HEK293T (cell line): ENCODE data around the gene CYP1B1.
A peak's percentile ranks its signal among the peaks of the same experiment; 100 is the strongest.
"Not testable (repeated sequence)": the region's sequence is repeated elsewhere in the genome, so short reads cannot be mapped to it uniquely, and the experiment has no call there.

ENCODE experiments used
- CTCF ChIA-PET: fragments of 350-600 bp; formaldehyde crosslinking; extraction: SDS; loops from one replicate; lab custom pipeline; 2021; ENCODE audit warnings: antibody characterized with exemption, inconsistent platforms; lab: Yijun Ruan, JAX
- POLR2A ChIA-PET: fragments of 350-600 bp; formaldehyde crosslinking; extraction: SDS; loops from one replicate; lab custom pipeline; 2020; ENCODE audit warnings: antibody characterized with exemption, inconsistent platforms; lab: Yijun Ruan, JAX
- DNase-seq: peaks from one replicate; pipeline ENCODE4 v3.0.0; 2012; ENCODE audit warnings: mixed read lengths; ENCODE audit errors: extremely low spot score
- ARNT ChIP-seq: fragments of 450-650 bp; IDR thresholded peaks from 2 replicates; pipeline ENCODE4 v1.6.1; 2017; ENCODE audit warnings: mild to moderate bottlenecking
- BHLHE40 ChIP-seq: fragments of 450-650 bp; IDR thresholded peaks from 2 replicates; pipeline ENCODE4 v1.6.1; 2016; ENCODE audit warnings: mild to moderate bottlenecking, moderate library complexity, borderline replicate concordance
- CTBP1 ChIP-seq: fragments of 450-650 bp; IDR thresholded peaks from 2 replicates; pipeline ENCODE4 v1.6.1; 2016; ENCODE audit warnings: borderline replicate concordance
- ELF4 ChIP-seq: fragments of 450-650 bp; IDR thresholded peaks from 2 replicates; pipeline ENCODE4 v1.6.1; 2017; ENCODE audit warnings: antibody characterized with exemption
- FOXA1 ChIP-seq: fragments of 450-650 bp; IDR thresholded peaks from 2 replicates; pipeline ENCODE4 v1.6.1; 2016; ENCODE audit warnings: mild to moderate bottlenecking
- FOXK2 ChIP-seq: fragments of 450-650 bp; IDR thresholded peaks from 2 replicates; pipeline ENCODE4 v1.6.1; 2016; ENCODE audit warnings: mild to moderate bottlenecking
- FOXM1 ChIP-seq: fragments of 450-650 bp; IDR thresholded peaks from 2 replicates; pipeline ENCODE4 v1.6.1; 2017; ENCODE audit warnings: mild to moderate bottlenecking, borderline replicate concordance
- HDGF ChIP-seq: fragments of 450-650 bp; IDR thresholded peaks from 2 replicates; pipeline ENCODE4 v1.6.1; 2017; ENCODE audit warnings: antibody characterized with exemption, borderline replicate concordance
- L3MBTL2 ChIP-seq: fragments of 450-650 bp; conservative IDR thresholded peaks from 2 replicates; pipeline ENCODE4 v1.6.1; 2016; ENCODE audit warnings: mild to moderate bottlenecking
- LEF1 ChIP-seq: fragments of 450-650 bp; IDR thresholded peaks from 2 replicates; pipeline ENCODE4 v1.6.1; 2017; ENCODE audit warnings: mild to moderate bottlenecking, borderline replicate concordance
- NFRKB ChIP-seq: fragments of 450-650 bp; IDR thresholded peaks from 2 replicates; pipeline ENCODE4 v1.6.1; 2016; ENCODE audit warnings: mild to moderate bottlenecking, moderate library complexity
- SP1 ChIP-seq: fragments of 450-650 bp; IDR thresholded peaks from 2 replicates; pipeline ENCODE4 v1.6.1; 2017
- SUZ12 ChIP-seq: fragments of 450-650 bp; IDR thresholded peaks from 2 replicates; pipeline ENCODE4 v1.6.1; 2016; ENCODE audit warnings: mild to moderate bottlenecking
- TARDBP ChIP-seq: fragments of 450-650 bp; IDR thresholded peaks from 2 replicates; pipeline ENCODE4 v1.6.1; 2016
- ZNF384 ChIP-seq: fragments of 450-650 bp; IDR thresholded peaks from 2 replicates; pipeline ENCODE4 v1.6.1; 2016
- TF ChIP-seq, protein P1 (sequence below): fragments of 450-650 bp; IDR thresholded peaks from 2 replicates; pipeline ENCODE4 v1.6.1; 2016

The CYP1B1 gene

GRCh38 chr2:38120829-38121228 is 44.9 kb upstream of the CYP1B1 start:
- no peak for DNase-seq
- no peak for TF ChIP-seq L3MBTL2
- TF ChIP-seq ARNT, result no peak
- no peak for TF ChIP-seq FOXA1
- no peak for TF ChIP-seq TARDBP
- no peak for TF ChIP-seq LEF1
- no peak for TF ChIP-seq SP1
- no peak for TF ChIP-seq BHLHE40
- POLR2A ChIA-PET, result no interaction called here
- CTCF ChIA-PET, result interaction anchor here (0.9 to 1.0 kb wide), 2 partner anchors 45 to 154 kb away, joined by 3 read pairs; partner anchors contain the start of gene CYP1B1

- no peak for DNase-seq
- ChIA-PET POLR2A (no interaction called here), CTCF (interaction anchor here (0.9 to 1.0 kb wide), 2 partner anchors 44 to 154 kb away, joined by 3 read pairs; partner anchors contain the start of gene CYP1B1)
- TF ChIP-seq HDGF, result no peak
- TF ChIP-seq, protein P1, sequence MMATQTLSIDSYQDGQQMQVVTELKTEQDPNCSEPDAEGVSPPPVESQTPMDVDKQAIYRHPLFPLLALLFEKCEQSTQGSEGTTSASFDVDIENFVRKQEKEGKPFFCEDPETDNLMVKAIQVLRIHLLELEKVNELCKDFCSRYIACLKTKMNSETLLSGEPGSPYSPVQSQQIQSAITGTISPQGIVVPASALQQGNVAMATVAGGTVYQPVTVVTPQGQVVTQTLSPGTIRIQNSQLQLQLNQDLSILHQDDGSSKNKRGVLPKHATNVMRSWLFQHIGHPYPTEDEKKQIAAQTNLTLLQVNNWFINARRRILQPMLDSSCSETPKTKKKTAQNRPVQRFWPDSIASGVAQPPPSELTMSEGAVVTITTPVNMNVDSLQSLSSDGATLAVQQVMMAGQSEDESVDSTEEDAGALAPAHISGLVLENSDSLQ, result no peak
- TF ChIP-seq BHLHE40, result no peak
- TF ChIP-seq FOXM1, result no peak
- no peak for TF ChIP-seq ARNT
- no peak for TF ChIP-seq FOXK2
- no peak for TF ChIP-seq LEF1
- no peak for TF ChIP-seq CTBP1
These were observed 44.3 kb upstream of the CYP1B1 start for GRCh38 chr2:38120264-38120592.

GRCh38 chr2:38116762-38117161 is 40.8 kb upstream of the CYP1B1 start:
- POLR2A ChIA-PET, result no interaction called here
- CTCF ChIA-PET, result no interaction called here
- no peak for DNase-seq
- TF ChIP-seq ARNT, result no peak
- TF ChIP-seq BHLHE40, result no peak
- TF ChIP-seq ELF4, result no peak
- TF ChIP-seq TARDBP, result no peak
- TF ChIP-seq ZNF384, result no peak
- no peak for TF ChIP-seq CTBP1
- no peak for TF ChIP-seq HDGF
- no peak for TF ChIP-seq FOXA1
- TF ChIP-seq NFRKB, result no peak

- DNase-seq, result peak; percentile 82
- ChIA-PET CTCF (interaction anchor here (0.6 to 1.2 kb wide), 9 partner anchors 10 to 161 kb away, joined by 3 to 7 read pairs (median 4); partner anchors contain the start of gene CYP1B1), POLR2A (no interaction called here)
- TF ChIP-seq LEF1 (no peak), NFRKB (no peak)
- TF ChIP-seq, protein P1, result peak; percentile 95
These were observed 39.5 kb upstream of the CYP1B1 start for GRCh38 chr2:38115216-38116032.

DNA sequence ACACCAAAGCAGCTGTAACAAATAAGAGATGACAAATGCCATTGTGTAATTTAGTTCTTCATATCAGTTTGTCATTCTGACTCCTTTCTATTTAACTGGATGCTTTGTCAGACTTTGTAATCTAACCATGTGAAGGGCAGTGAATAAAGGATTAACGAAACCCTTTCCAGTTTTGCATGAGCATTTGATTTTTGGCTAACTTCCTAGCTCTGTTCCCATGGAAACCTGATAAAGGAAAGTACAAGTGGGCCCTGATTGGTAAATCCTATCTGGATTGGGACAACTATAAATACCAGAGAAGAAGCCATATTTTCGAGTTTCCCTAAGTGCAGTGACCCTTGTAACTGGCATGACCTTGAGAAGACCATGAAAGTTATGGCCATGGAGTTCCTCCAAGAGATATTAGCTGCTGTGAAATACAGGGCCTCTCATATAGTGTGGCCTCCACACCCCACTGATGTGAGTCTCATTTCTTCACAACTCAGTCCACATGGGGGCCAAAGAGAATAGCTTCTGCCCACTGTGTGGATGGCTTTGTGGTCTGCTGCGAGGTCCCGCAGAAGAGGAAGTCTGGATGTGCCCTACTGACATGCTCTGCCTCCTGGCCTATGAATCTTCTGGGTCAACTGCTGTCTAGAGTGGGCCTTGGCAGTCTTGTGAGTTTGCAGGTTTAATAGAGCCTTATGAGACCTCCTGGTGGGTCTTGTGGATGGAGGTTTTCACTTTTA is 38.2 kb upstream of the CYP1B1 start:
- POLR2A ChIA-PET, result interaction anchor here (1.5 kb wide), 1 partner anchor 38 kb away, joined by 5 read pairs; the partner anchor contains the start of gene CYP1B1
- CTCF ChIA-PET, result interaction anchor here (0.7 to 1.5 kb wide), 2 partner anchors 36 to 37 kb away, joined by 3 read pairs; no protein-coding TSS in a partner anchor
- no peak for TF ChIP-seq SUZ12
- no peak for TF ChIP-seq FOXK2
- no peak for TF ChIP-seq ELF4
- TF ChIP-seq CTBP1, result no peak
- no peak for TF ChIP-seq LEF1
- no peak for TF ChIP-seq ZNF384
- no peak for TF ChIP-seq HDGF
- TF ChIP-seq, protein P1, result no peak
- TF ChIP-seq FOXA1, result no peak
- no peak for TF ChIP-seq L3MBTL2
- TF ChIP-seq BHLHE40, result no peak
- TF ChIP-seq FOXM1, result no peak
- TF ChIP-seq ARNT, result no peak
- TF ChIP-seq NFRKB, result no peak
- no peak for TF ChIP-seq SP1
- no peak for TF ChIP-seq TARDBP
- no peak for DNase-seq

- CTCF ChIA-PET, result no interaction called here
- POLR2A ChIA-PET, result interaction anchor here (1.5 kb wide), 1 partner anchor 37 kb away, joined by 5 read pairs; the partner anchor contains the start of gene CYP1B1
- no peak for TF ChIP-seq CTBP1
- no peak for TF ChIP-seq NFRKB
- TF ChIP-seq ELF4, result no peak
- no peak for TF ChIP-seq FOXK2
- DNase-seq, result no peak
These were observed 37.1 kb upstream of the CYP1B1 start for GRCh38 chr2:38113051-38113450.

GRCh38 chr2:38111350-38111749 is 35.4 kb upstream of the CYP1B1 start:
- CTCF ChIA-PET, DNase-seq, POLR2A ChIA-PET: not testable (repeated sequence)
